ENCODE results near the gene CFAP57. TPM values are rescaled to one million over a fixed set of nuclear protein-coding genes. Genes with fewer than 3 reads are reported as not detected.

CFAP57 gene
- total and polyA plus RNA-seq, 9 of the 15 experiments (the other 6 are each of a cell fraction or from before 2014, with no cell fraction given): 0.04 to 0.22 (median 0.07) TPM; not detected in 3

DNA sequence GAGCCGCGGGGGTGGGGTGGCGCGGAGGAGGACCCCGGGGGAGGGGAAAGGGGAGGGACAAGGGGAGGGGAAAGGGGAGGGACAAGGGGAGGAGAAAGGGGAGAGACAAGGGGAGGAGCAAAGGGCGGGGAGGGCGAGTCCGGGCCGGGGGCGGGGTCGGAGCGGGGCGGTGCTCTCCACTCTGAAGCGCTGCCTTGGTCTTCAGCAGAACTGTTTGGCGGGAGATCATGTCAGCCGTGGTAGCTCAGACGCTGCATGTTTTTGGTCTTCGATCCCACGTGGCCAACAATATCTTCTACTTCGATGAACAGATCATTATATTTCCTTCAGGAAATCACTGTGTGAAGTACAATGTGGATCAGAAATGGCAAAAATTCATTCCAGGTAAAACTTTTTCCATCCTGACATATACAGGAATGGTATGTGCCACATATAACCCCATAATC, 420 bp downstream of the CFAP57 start (continued):
- TF ChIP-seq PTRF (tag; IDR thresholded peaks at IDR 0.05): 0 out of 2 replicates have a peak, but pooled peaks have one; percentile 33
- TF ChIP-seq PYGO2 (tag; IDR thresholded peaks at IDR 0.05): no peak
- TF ChIP-seq JUN (IDR thresholded peaks at IDR 0.05; ENCODE audit: borderline replicate concordance, low read depth, low read length): 0 out of 2 replicates have a peak, but pooled peaks have one; percentile 35
- TF ChIP-seq JUN (CRISPR knock-in tag; IDR thresholded peaks at IDR 0.05; ENCODE audit: borderline replicate concordance): no peak
- TF ChIP-seq, protein P1, sequence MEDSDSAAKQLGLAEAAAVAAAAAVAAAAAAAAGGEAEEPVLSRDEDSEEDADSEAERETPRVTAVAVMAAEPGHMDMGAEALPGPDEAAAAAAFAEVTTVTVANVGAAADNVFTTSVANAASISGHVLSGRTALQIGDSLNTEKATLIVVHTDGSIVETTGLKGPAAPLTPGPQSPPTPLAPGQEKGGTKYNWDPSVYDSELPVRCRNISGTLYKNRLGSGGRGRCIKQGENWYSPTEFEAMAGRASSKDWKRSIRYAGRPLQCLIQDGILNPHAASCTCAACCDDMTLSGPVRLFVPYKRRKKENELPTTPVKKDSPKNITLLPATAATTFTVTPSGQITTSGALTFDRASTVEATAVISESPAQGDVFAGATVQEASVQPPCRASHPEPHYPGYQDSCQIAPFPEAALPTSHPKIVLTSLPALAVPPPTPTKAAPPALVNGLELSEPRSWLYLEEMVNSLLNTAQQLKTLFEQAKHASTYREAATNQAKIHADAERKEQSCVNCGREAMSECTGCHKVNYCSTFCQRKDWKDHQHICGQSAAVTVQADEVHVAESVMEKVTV (CRISPR knock-in tag; IDR thresholded peaks at IDR 0.05): no peak
- no peak for TF ChIP-seq ETV6 (IDR thresholded peaks at IDR 0.05; ENCODE audit: borderline replicate concordance in 1 of 2, low read depth in 2 of 2, low read length in 1 of 2)
- peak; percentile 80; the same call in 1 of the 2 replicates for TF ChIP-seq ETV6 (CRISPR knock-in tag; IDR thresholded peaks at IDR 0.05; ENCODE audit: borderline replicate concordance)
- TF ChIP-seq CREBBP (IDR thresholded peaks at IDR 0.05; ENCODE audit: low read depth, low read length): no peak
- peak; percentile 88 for TF ChIP-seq ZNF232 (CRISPR knock-in tag; IDR thresholded peaks at IDR 0.05)
- no peak for TF ChIP-seq BRCA1 (IDR thresholded peaks at IDR 0.05)
- no peak for TF ChIP-seq BRCA1 (CRISPR knock-in tag; IDR thresholded peaks at IDR 0.05)
- TF ChIP-seq ARNT (IDR thresholded peaks at IDR 0.05): 0 out of 4 replicates have a peak, but pooled peaks have one; percentile 11 to 69
- TF ChIP-seq, protein P2, sequence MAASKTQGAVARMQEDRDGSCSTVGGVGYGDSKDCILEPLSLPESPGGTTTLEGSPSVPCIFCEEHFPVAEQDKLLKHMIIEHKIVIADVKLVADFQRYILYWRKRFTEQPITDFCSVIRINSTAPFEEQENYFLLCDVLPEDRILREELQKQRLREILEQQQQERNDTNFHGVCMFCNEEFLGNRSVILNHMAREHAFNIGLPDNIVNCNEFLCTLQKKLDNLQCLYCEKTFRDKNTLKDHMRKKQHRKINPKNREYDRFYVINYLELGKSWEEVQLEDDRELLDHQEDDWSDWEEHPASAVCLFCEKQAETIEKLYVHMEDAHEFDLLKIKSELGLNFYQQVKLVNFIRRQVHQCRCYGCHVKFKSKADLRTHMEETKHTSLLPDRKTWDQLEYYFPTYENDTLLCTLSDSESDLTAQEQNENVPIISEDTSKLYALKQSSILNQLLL (CRISPR knock-in tag; IDR thresholded peaks at IDR 0.05; ENCODE audit: borderline replicate concordance): no peak
- TF ChIP-seq, protein P3, sequence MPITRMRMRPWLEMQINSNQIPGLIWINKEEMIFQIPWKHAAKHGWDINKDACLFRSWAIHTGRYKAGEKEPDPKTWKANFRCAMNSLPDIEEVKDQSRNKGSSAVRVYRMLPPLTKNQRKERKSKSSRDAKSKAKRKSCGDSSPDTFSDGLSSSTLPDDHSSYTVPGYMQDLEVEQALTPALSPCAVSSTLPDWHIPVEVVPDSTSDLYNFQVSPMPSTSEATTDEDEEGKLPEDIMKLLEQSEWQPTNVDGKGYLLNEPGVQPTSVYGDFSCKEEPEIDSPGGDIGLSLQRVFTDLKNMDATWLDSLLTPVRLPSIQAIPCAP (CRISPR knock-in tag; IDR thresholded peaks at IDR 0.05; ENCODE audit: borderline replicate concordance): peak; percentile 90; the same call in 1 of the 2 replicates
- TF ChIP-seq ZKSCAN1 (IDR thresholded peaks at IDR 0.05; ENCODE audit: low read depth, low read length): no peak
- TF ChIP-seq, protein P4, sequence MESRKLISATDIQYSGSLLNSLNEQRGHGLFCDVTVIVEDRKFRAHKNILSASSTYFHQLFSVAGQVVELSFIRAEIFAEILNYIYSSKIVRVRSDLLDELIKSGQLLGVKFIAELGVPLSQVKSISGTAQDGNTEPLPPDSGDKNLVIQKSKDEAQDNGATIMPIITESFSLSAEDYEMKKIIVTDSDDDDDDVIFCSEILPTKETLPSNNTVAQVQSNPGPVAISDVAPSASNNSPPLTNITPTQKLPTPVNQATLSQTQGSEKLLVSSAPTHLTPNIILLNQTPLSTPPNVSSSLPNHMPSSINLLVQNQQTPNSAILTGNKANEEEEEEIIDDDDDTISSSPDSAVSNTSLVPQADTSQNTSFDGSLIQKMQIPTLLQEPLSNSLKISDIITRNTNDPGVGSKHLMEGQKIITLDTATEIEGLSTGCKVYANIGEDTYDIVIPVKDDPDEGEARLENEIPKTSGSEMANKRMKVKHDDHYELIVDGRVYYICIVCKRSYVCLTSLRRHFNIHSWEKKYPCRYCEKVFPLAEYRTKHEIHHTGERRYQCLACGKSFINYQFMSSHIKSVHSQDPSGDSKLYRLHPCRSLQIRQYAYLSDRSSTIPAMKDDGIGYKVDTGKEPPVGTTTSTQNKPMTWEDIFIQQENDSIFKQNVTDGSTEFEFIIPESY (CRISPR knock-in tag; IDR thresholded peaks at IDR 0.05): peak; percentile 58; the same call in 1 of the 2 replicates
- TF ChIP-seq, protein P5, sequence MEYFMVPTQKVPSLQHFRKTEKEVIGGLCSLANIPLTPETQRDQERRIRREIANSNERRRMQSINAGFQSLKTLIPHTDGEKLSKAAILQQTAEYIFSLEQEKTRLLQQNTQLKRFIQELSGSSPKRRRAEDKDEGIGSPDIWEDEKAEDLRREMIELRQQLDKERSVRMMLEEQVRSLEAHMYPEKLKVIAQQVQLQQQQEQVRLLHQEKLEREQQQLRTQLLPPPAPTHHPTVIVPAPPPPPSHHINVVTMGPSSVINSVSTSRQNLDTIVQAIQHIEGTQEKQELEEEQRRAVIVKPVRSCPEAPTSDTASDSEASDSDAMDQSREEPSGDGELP (CRISPR knock-in tag; IDR thresholded peaks at IDR 0.05; ENCODE audit: borderline replicate concordance): peak; percentile 19; the same call in 1 of the 2 replicates
- no peak for TF ChIP-seq SNIP1 (IDR thresholded peaks at IDR 0.05; ENCODE audit: low read depth)
- 0 out of 2 replicates have a peak, but pooled peaks have one; percentile 9 for TF ChIP-seq STAT5A (IDR thresholded peaks at IDR 0.05; ENCODE audit: borderline replicate concordance, low read length)
- TF ChIP-seq, protein P6, sequence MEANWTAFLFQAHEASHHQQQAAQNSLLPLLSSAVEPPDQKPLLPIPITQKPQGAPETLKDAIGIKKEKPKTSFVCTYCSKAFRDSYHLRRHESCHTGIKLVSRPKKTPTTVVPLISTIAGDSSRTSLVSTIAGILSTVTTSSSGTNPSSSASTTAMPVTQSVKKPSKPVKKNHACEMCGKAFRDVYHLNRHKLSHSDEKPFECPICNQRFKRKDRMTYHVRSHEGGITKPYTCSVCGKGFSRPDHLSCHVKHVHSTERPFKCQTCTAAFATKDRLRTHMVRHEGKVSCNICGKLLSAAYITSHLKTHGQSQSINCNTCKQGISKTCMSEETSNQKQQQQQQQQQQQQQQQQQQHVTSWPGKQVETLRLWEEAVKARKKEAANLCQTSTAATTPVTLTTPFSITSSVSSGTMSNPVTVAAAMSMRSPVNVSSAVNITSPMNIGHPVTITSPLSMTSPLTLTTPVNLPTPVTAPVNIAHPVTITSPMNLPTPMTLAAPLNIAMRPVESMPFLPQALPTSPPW (CRISPR knock-in tag; IDR thresholded peaks at IDR 0.05): peak; percentile 54

All from K562 (cell line).